Right kidney (tissue), 1 donor: ENCODE data around the gene NPDC1.

Source experiments
- DNase-seq: peaks from one replicate; pipeline ENCODE4 v3.0.0-alpha.2; 2016

The NPDC1 gene

GRCh38 chr9:137025517-137025966 lies 20.4 kb downstream of the NPDC1 start:
- DNase-seq = peak; percentile 73

GRCh38 chr9:137023583-137023991 lies 22.4 kb downstream of the NPDC1 start:
- DNase-seq = no peak

GRCh38 chr9:137023157-137023556 lies 22.8 kb downstream of the NPDC1 start:
- no peak for DNase-seq

GRCh38 chr9:137022662-137023008 lies 23.3 kb downstream of the NPDC1 start:
- DNase-seq = no peak

GRCh38 chr9:137021979-137022661 lies 23.9 kb downstream of the NPDC1 start:
- DNase-seq = no peak

GRCh38 chr9:137021568-137021978 lies 24.4 kb downstream of the NPDC1 start:
- DNase-seq = no peak

- no peak for DNase-seq
Measured at GRCh38 chr9:137020771-137021567, 25.0 kb downstream of the NPDC1 start.

GRCh38 chr9:137019891-137020683 lies 25.9 kb downstream of the NPDC1 start:
- DNase-seq = no peak

GRCh38 chr9:137018761-137019559 lies 27.0 kb downstream of the NPDC1 start:
- DNase-seq = no peak

- DNase-seq = no peak
Measured at GRCh38 chr9:137017791-137018497, 28.0 kb downstream of the NPDC1 start.

GRCh38 chr9:137017071-137017470 lies 28.9 kb downstream of the NPDC1 start:
- no peak for DNase-seq

- no peak for DNase-seq
Measured at GRCh38 chr9:137016436-137016835, 29.5 kb downstream of the NPDC1 start.

- DNase-seq = no peak
Measured at GRCh38 chr9:137015976-137016375, 30.0 kb downstream of the NPDC1 start.

GRCh38 chr9:137015540-137015930 lies 30.4 kb downstream of the NPDC1 start:
- DNase-seq = no peak

- no peak for DNase-seq
Measured at GRCh38 chr9:137014776-137015539, 31.0 kb downstream of the NPDC1 start.

- DNase-seq = no peak
Measured at GRCh38 chr9:137014166-137014565, 31.8 kb downstream of the NPDC1 start.

- DNase-seq = no peak
Measured at GRCh38 chr9:137013571-137013940, 32.4 kb downstream of the NPDC1 start.

- DNase-seq = no peak
Measured at GRCh38 chr9:137012694-137013570, 33.0 kb downstream of the NPDC1 start.

GRCh38 chr9:137011907-137012675 lies 33.9 kb downstream of the NPDC1 start:
- DNase-seq = no peak
